Prostate gland (tissue), 2 donors: Measurements from ENCODE around the gene RAB3IP.

Experiments used
- CTCF ChIP-seq, 4 experiments: fragments of 200-600 bp in 2 of 4; fragments of 450-650 bp in 2 of 4; sonication (generic) in 2 of 4; IDR thresholded peaks; 1 replicate in 3 of 4; 2 replicates in 1 of 4; pipeline ENCODE4 v1.5.1; 2016 to 2019; ENCODE audit warnings: antibody characterized with exemption in 4 of 4, mild to moderate bottlenecking in 2 of 4, moderate library complexity in 2 of 4
- POLR2A ChIP-seq: fragments of 450-650 bp; IDR thresholded peaks from one replicate; pipeline ENCODE4 v1.6.1; 2016; ENCODE audit warnings: antibody characterized with exemption, mild to moderate bottlenecking
- POLR2AphosphoS5 ChIP-seq: sonication (generic); formaldehyde crosslinking; IDR thresholded peaks from one replicate; pipeline ENCODE4 v1.6.1; 2017; ENCODE audit warnings: antibody characterized with exemption

- TF ChIP-seq CTCF (IDR thresholded peaks at IDR 0.05) (no peak), POLR2A (no peak), POLR2AphosphoS5 (no peak)
These were observed 128.0 kb downstream of the RAB3IP start for GRCh38 chr12:69866698-69867097.
